ENCODE results near the gene CBLC. TPM values are rescaled to one million over a fixed set of nuclear protein-coding genes. Genes with fewer than 3 reads are reported as not detected.
A peak's percentile ranks its signal among the peaks of the same experiment; 100 is the strongest.

The CBLC gene
- total and polyA plus RNA-seq, 2 of the 4 experiments (the other 2 are of a cell fraction): not detected

GRCh38 chr19:44809577-44810233, 32.0 kb downstream of the CBLC start:
- H3K23ac ChIP-seq (ENCODE audit: low read depth, low read length): no peak overlapping the region
- H3K14ac ChIP-seq (replicated peaks; ENCODE audit: low read depth, low read length): peak overlapping the region; percentile 97
- no TSS peak for BruUV-seq (replicated peaks)
- no peak overlapping the region for H2BK5ac ChIP-seq (ENCODE audit: low read depth, low read length, poor library complexity, severe bottlenecking)
- H2AK9ac ChIP-seq (replicated peaks; ENCODE audit: low read depth, low read length, poor library complexity): peak overlapping the region; percentile 74
- H3K4me1 ChIP-seq (ENCODE audit: control insufficient read depth, insufficient read depth, low read length): peaks cover 15% of the 10 kb centered on the region
- dilution Hi-C loops (cut with HindIII; ENCODE audit: low sequenced_read_pairs, unreplicated experiment): no loop called here
- peak overlapping the region; percentile 82 to 83; a peak in 2 of 4 replicates for H4K8ac ChIP-seq (ENCODE audit: low read depth in 2 of 2, low read length in 2 of 2)
- intact Hi-C loops (cut with micrococcal nuclease): loop anchor here (2.0 kb wide), 1 partner anchor 35 kb away; no protein-coding TSS in a partner anchor
- H2AFZ ChIP-seq (replicated peaks; ENCODE audit: low read length, poor library complexity): peak overlapping the region; percentile 91
- H3K9me3 ChIP-seq (ENCODE audit: control insufficient read depth, insufficient read depth, low read length): no peaks in the 10 kb centered on the region
- H4K5ac ChIP-seq (ENCODE audit: low read depth, low read length): no peak overlapping the region
- H2AK5ac ChIP-seq (ENCODE audit: low read depth, low read length): peak overlapping the region; percentile 51; the same call in 1 of the 2 replicates
- WGBS, 2 experiments (ENCODE audit: extremely low coverage in 2 of 2, insufficient read length in 1 of 2): no CpG with 5 or more reads among the region's 7 CpGs
- no peak for ATAC-seq (ENCODE audit: low read depth)
- H3K9me1 ChIP-seq (ENCODE audit: insufficient read depth, low read length): no peaks in the 10 kb centered on the region
- H3K4ac ChIP-seq (ENCODE audit: low read depth, low read length): peak overlapping the region; percentile 79
- ChIA-PET CTCF (no interaction called here), POLR2A (ENCODE audit: unreplicated experiment) (no interaction called here)
- H3K9ac ChIP-seq (ENCODE audit: low read depth, low read length): peak overlapping the region; percentile 83
- peaks cover 5 to 9% of the 10 kb centered on the region in 2 experiments; a peak in 2 of 4 replicates for H3K79me1 ChIP-seq (ENCODE audit: low read depth in 1 of 2, low read length in 2 of 2)
- peak overlapping the region; percentile 80 for H3K4me3 ChIP-seq (ENCODE audit: insufficient read depth, low read depth, low read length)
- DNase-seq: no peak
- H3K56ac ChIP-seq (ENCODE audit: extremely low read depth, insufficient read depth, low read length): no peak overlapping the region
- no peaks in the 10 kb centered on the region for H3K27me3 ChIP-seq (ENCODE audit: control insufficient read depth, insufficient read depth, low read length)
- peak overlapping the region; percentile 66 for H3K4me2 ChIP-seq (ENCODE audit: low read depth, low read length)
- H2BK15ac ChIP-seq (ENCODE audit: low read depth, low read length): 0 out of 3 replicates have a peak overlapping the region, but pooled peaks have one; percentile 7
- H3K36me3 ChIP-seq (ENCODE audit: control insufficient read depth, insufficient read depth, low read length): peaks cover 14% of the 10 kb centered on the region
- no peak overlapping the region for H3K18ac ChIP-seq (ENCODE audit: low read depth, low read length)
- H3K27ac ChIP-seq (ENCODE audit: insufficient read depth, low read length): no peak overlapping the region; the same call in 1 of the 2 replicates
- in situ Hi-C loops (cut with MboI; ENCODE audit: low sequenced_read_pairs): no loop called here
- no peak overlapping the region; the same call in 1 of the 2 replicates for H2BK20ac ChIP-seq (ENCODE audit: low read depth, low read length)
- peak overlapping the region; percentile 43; the same call in 1 of the 2 replicates for H4K91ac ChIP-seq (ENCODE audit: insufficient read depth, low read depth, low read length)
- H4K20me1 ChIP-seq (ENCODE audit: insufficient read depth, low read length): no peaks in the 10 kb centered on the region
- no peak overlapping the region for H2BK120ac ChIP-seq (ENCODE audit: low read depth, low read length)
- TF ChIP-seq CEBPB (IDR thresholded peaks at IDR 0.05; ENCODE audit: low read depth, low read length) (no peak), NFE2L2 (IDR thresholded peaks at IDR 0.05; ENCODE audit: low read depth, low read length) (no peak), MAZ (IDR thresholded peaks at IDR 0.05; ENCODE audit: borderline replicate concordance, low read depth, low read length) (no peak), SMC3 (IDR thresholded peaks at IDR 0.05; ENCODE audit: low read depth, low read length) (no peak), CTCF (conservative IDR thresholded peaks at IDR 0.05; ENCODE audit: low read depth, low read length) (no peak), BHLHE40 (IDR thresholded peaks at IDR 0.05; ENCODE audit: low read depth, low read length) (no peak), USF2 (IDR thresholded peaks at IDR 0.05; ENCODE audit: low read depth, low read length) (no peak), RAD21 (IDR thresholded peaks at IDR 0.05; ENCODE audit: low read length) (no peak), FOS (IDR thresholded peaks at IDR 0.05; ENCODE audit: low read depth, low read length) (no peak), CHD1 (IDR thresholded peaks at IDR 0.05; ENCODE audit: low read depth, low read length) (no peak), MXI1 (IDR thresholded peaks at IDR 0.05; ENCODE audit: borderline replicate concordance, low read depth, low read length) (no peak), RFX5 (IDR thresholded peaks at IDR 0.05; ENCODE audit: low read depth, low read length) (no peak), MAFK (IDR thresholded peaks at IDR 0.05; ENCODE audit: low read depth, low read length) (no peak), ELK1 (IDR thresholded peaks at IDR 0.05; ENCODE audit: borderline replicate concordance, low read depth, low read length) (no peak), POLR2A (IDR thresholded peaks at IDR 0.05; ENCODE audit: low read depth, low read length) (no peak)

All from IMR-90 (cell line).